Panc1 (cell line): ENCODE results near the gene LY86. TPM values are rescaled to one million over a fixed set of nuclear protein-coding genes. Genes with fewer than 3 reads are reported as not detected.

ENCODE experiments used
- ATAC-seq: fragments of 200-7000 bp; cut with Tn5 transposase; 2 replicates; pipeline ENCODE4 v1.9.1; 2020; ENCODE audit warnings: mild to moderate bottlenecking, moderate library complexity
- BruUV-seq: library from RNA; stranded (reverse); fragments of 400-500 nt; replicated peaks from 2 replicates; lab custom pipeline; 2021; lab: Mats Ljungman, UMichigan
- CTCF ChIA-PET: fragments of 300-600 bp; sonication (Branson Sonifier 250); formaldehyde crosslinking; loops from one replicate; lab custom pipeline; 2022; ENCODE audit warnings: antibody characterized with exemption; lab: Charles Lee
- POLR2A ChIA-PET: fragments of 300-600 bp; sonication (Branson Sonifier 250); formaldehyde crosslinking; loops from one replicate; lab custom pipeline; 2022; ENCODE audit warnings: antibody characterized with exemption; lab: Charles Lee
- DNase-seq: peaks from one replicate; pipeline ENCODE4 v3.0.0-alpha.2; 2010; ENCODE audit warnings: low read depth, low spot score
- H3K27ac ChIP-seq: 2 replicates; pipeline ENCODE4 v1.5.1; 2011; ENCODE audit warnings: mild to moderate bottlenecking, low read length, inconsistent platforms
- H3K27me3 ChIP-seq: fragments of 200-500 bp; sonication (Bioruptor generic); 2 replicates; pipeline ENCODE4 v1.6.0; 2014; ENCODE audit warnings: low read length, inconsistent platforms; ENCODE audit not compliant: control insufficient read depth, insufficient read depth
- H3K36me3 ChIP-seq: fragments of 200-500 bp; sonication (Bioruptor generic); 2 replicates; pipeline ENCODE4 v1.5.1; 2014; ENCODE audit warnings: inconsistent platforms, mild to moderate bottlenecking, low read length, moderate library complexity; ENCODE audit not compliant: control insufficient read depth, insufficient read depth
- H3K4me1 ChIP-seq: 2 replicates; pipeline ENCODE4 v1.5.1; 2011; ENCODE audit warnings: inconsistent platforms, mild to moderate bottlenecking, low read length, moderate library complexity; ENCODE audit not compliant: control insufficient read depth, insufficient read depth
- H3K4me3 ChIP-seq, 2 experiments: 2 replicates each; pipeline ENCODE4 v1.5.1; 2011 to 2012; ENCODE audit warnings: low read depth in 2 of 2, low read length in 2 of 2, mild to moderate bottlenecking in 2 of 2, inconsistent platforms in 1 of 2, moderate library complexity in 1 of 2
- H3K9me3 ChIP-seq: fragments of 200-500 bp; sonication (Bioruptor generic); 2 replicates; pipeline ENCODE4 v1.5.1; 2014; ENCODE audit warnings: low read depth, mild to moderate bottlenecking, inconsistent platforms, low read length, moderate library complexity; ENCODE audit not compliant: control insufficient read depth, insufficient read depth
- POLR2AphosphoS5 ChIP-seq: IDR thresholded peaks from 2 replicates; pipeline ENCODE4 v1.6.1; 2012; ENCODE audit warnings: mild to moderate bottlenecking, low read depth, low read length, moderate library complexity
- SIN3A ChIP-seq: IDR thresholded peaks from 2 replicates; pipeline ENCODE4 v1.6.1; 2012; ENCODE audit warnings: low read depth, mild to moderate bottlenecking, low read length, moderate library complexity, borderline replicate concordance; ENCODE audit not compliant: insufficient read depth
- TCF7L2 ChIP-seq: IDR thresholded peaks from 2 replicates; pipeline ENCODE4 v1.6.1; 2011; ENCODE audit warnings: mild to moderate bottlenecking, low read depth, low read length, inconsistent platforms
- in situ Hi-C: cut with HindIII; loops from 2 replicates; pipeline ENCODE4 v1.10.0; 2016; ENCODE audit warnings: low sequenced_read_pairs, low pct_unique_long_range_greater_than_20kb
- intact Hi-C: fragments of 100-400 bp; cut with micrococcal nuclease; formaldehyde crosslinking; loops from one replicate; pipeline ENCODE4 v1.10.0; 2022; ENCODE audit not compliant: unreplicated experiment
- total RNA-seq: library from RNA; stranded (reverse); gene quantifications from one replicate; pipeline ENCODE4 v1.2.1, GENCODE V29; 2021; ENCODE audit not compliant: unreplicated experiment
- TF ChIP-seq, protein P1 (sequence below), 2 experiments: IDR thresholded peaks; 2 replicates each; pipeline ENCODE4 v1.6.1; 2011 to 2012; ENCODE audit warnings: low read depth in 2 of 2, control low read depth in 1 of 2, low read length in 1 of 2, mild to moderate bottlenecking in 1 of 2, moderate library complexity in 1 of 2; ENCODE audit not compliant: insufficient read depth in 1 of 2
- TF ChIP-seq, protein P2 (sequence below): fragments of 450-650 bp; IDR thresholded peaks from 2 replicates; pipeline ENCODE4 v1.5.1; 2017; ENCODE audit warnings: mild to moderate bottlenecking

LY86 gene
- total RNA-seq, 1 experiment from 2014 or later, result not detected

DNA sequence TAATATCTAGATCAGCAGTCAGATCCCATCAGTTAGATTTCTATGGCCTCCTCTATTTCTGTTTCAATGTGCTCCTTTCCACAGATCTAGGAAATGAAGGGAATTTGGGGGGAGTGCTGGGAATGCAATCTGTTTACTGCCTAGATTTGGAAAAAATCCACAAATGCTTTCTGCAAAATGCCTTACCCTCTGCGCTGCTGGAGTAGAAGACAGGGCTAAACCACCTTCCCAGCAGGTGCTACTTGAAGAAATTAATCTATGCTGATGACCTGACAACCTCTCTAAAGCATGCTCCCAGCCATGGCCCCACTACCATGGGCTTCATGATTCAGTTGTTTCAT, 46.2 kb downstream of the LY86 start:
- peaks cover 3% of the 10 kb centered on the region; the same call in 1 of the 2 replicates for H3K27me3 ChIP-seq
- no peak overlapping the region for H3K4me3 ChIP-seq
- intact Hi-C loops, result no loop called here
- no peak overlapping the region for H3K27ac ChIP-seq
- POLR2A ChIA-PET, result no interaction called here
- no peaks in the 10 kb centered on the region for H3K4me1 ChIP-seq
- ATAC-seq (no peak), DNase-seq (no peak)
- no peaks in the 10 kb centered on the region for H3K9me3 ChIP-seq
- TF ChIP-seq TCF7L2, result no peak
- TF ChIP-seq, protein P1, sequence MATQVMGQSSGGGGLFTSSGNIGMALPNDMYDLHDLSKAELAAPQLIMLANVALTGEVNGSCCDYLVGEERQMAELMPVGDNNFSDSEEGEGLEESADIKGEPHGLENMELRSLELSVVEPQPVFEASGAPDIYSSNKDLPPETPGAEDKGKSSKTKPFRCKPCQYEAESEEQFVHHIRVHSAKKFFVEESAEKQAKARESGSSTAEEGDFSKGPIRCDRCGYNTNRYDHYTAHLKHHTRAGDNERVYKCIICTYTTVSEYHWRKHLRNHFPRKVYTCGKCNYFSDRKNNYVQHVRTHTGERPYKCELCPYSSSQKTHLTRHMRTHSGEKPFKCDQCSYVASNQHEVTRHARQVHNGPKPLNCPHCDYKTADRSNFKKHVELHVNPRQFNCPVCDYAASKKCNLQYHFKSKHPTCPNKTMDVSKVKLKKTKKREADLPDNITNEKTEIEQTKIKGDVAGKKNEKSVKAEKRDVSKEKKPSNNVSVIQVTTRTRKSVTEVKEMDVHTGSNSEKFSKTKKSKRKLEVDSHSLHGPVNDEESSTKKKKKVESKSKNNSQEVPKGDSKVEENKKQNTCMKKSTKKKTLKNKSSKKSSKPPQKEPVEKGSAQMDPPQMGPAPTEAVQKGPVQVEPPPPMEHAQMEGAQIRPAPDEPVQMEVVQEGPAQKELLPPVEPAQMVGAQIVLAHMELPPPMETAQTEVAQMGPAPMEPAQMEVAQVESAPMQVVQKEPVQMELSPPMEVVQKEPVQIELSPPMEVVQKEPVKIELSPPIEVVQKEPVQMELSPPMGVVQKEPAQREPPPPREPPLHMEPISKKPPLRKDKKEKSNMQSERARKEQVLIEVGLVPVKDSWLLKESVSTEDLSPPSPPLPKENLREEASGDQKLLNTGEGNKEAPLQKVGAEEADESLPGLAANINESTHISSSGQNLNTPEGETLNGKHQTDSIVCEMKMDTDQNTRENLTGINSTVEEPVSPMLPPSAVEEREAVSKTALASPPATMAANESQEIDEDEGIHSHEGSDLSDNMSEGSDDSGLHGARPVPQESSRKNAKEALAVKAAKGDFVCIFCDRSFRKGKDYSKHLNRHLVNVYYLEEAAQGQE (IDR thresholded peaks at IDR 0.05; ENCODE audit: insufficient read depth in 1 of 2, low read depth in 2 of 2, low read length in 1 of 2), result no peak
- TF ChIP-seq, protein P2, sequence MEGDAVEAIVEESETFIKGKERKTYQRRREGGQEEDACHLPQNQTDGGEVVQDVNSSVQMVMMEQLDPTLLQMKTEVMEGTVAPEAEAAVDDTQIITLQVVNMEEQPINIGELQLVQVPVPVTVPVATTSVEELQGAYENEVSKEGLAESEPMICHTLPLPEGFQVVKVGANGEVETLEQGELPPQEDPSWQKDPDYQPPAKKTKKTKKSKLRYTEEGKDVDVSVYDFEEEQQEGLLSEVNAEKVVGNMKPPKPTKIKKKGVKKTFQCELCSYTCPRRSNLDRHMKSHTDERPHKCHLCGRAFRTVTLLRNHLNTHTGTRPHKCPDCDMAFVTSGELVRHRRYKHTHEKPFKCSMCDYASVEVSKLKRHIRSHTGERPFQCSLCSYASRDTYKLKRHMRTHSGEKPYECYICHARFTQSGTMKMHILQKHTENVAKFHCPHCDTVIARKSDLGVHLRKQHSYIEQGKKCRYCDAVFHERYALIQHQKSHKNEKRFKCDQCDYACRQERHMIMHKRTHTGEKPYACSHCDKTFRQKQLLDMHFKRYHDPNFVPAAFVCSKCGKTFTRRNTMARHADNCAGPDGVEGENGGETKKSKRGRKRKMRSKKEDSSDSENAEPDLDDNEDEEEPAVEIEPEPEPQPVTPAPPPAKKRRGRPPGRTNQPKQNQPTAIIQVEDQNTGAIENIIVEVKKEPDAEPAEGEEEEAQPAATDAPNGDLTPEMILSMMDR, result no peak
- TF ChIP-seq SIN3A, result no peak
- CTCF ChIA-PET, result no interaction called here
- in situ Hi-C loops, result no loop called here
- no TSS peak for BruUV-seq
- H3K36me3 ChIP-seq, result no peaks in the 10 kb centered on the region

DNA sequence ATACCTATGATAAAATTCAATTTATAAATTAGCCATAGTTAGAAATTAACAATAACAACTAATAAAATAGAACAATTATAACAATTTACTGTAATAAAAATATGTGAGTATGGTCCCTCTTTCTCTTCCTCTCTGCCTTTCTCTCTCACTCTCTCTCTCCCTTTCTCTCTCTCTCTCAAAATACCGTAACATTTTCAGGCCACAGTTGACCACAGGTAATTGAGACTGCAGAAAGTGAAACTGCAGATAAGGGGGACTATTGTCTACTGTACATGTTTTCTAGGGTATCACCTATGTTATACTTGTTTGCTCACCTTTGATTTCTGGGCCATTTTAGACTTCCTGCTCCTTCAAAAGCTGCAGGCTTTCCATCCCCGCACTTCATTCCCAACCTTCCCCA, 46.8 kb downstream of the LY86 start:
- Histone ChIP-seq H3K9me3 (no peaks in the 10 kb centered on the region), H3K27ac (no peak overlapping the region), H3K36me3 (no peaks in the 10 kb centered on the region), H3K4me3 (no peak overlapping the region), H3K4me1 (no peaks in the 10 kb centered on the region), H3K27me3 (peaks cover 3% of the 10 kb centered on the region; the same call in 1 of the 2 replicates)
- no peak for DNase-seq
- intact Hi-C loops, result no loop called here
- ChIA-PET CTCF (no interaction called here), POLR2A (no interaction called here)
- no peak for TF ChIP-seq SIN3A
- no peak for TF ChIP-seq POLR2AphosphoS5
- TF ChIP-seq, protein P1 (IDR thresholded peaks at IDR 0.05; ENCODE audit: insufficient read depth in 1 of 2, low read depth in 2 of 2, low read length in 1 of 2), result no peak
- TF ChIP-seq TCF7L2, result no peak
- TF ChIP-seq, protein P2, result no peak
- no TSS peak for BruUV-seq
- ATAC-seq, result no peak
- in situ Hi-C loops, result no loop called here
